ENCODE data around the gene PRKCZ. TPM values are rescaled to one million over a fixed set of nuclear protein-coding genes. Genes with fewer than 3 reads are reported as not detected.
A peak's percentile ranks its signal among the peaks of the same experiment; 100 is the strongest.

Gene PRKCZ
- total RNA-seq, 1 donor from 2014 or later, result 4.2 TPM

GRCh38 chr1:2202008-2202575, 151.9 kb downstream of the PRKCZ start:
- H3K9me3 ChIP-seq (ENCODE audit: control insufficient read depth in 3 of 3, low read length in 3 of 3), result no peaks in the 10 kb centered on the region
- no peaks in the 10 kb centered on the region for H3K27me3 ChIP-seq (ENCODE audit: control insufficient read depth in 3 of 3, insufficient read depth in 3 of 3, low read length in 3 of 3)
- peaks cover 31 to 44% (median 44%) of the 10 kb centered on the region in 3 donors for H3K4me1 ChIP-seq (ENCODE audit: control insufficient read depth in 3 of 3, insufficient read depth in 3 of 3, low read length in 3 of 3)
- no peak overlapping the region for H3K27ac ChIP-seq (ENCODE audit: low read depth, low read length)
- H3K4me3 ChIP-seq (ENCODE audit: low read length in 3 of 3), result no peak overlapping the region
- no peaks in the 10 kb centered on the region for H3K36me3 ChIP-seq (ENCODE audit: control insufficient read depth in 3 of 3, insufficient read depth in 3 of 3, low read length in 3 of 3)
- no peak overlapping the region for H3K9ac ChIP-seq (ENCODE audit: low read depth in 1 of 3, low read length in 3 of 3)

DNA sequence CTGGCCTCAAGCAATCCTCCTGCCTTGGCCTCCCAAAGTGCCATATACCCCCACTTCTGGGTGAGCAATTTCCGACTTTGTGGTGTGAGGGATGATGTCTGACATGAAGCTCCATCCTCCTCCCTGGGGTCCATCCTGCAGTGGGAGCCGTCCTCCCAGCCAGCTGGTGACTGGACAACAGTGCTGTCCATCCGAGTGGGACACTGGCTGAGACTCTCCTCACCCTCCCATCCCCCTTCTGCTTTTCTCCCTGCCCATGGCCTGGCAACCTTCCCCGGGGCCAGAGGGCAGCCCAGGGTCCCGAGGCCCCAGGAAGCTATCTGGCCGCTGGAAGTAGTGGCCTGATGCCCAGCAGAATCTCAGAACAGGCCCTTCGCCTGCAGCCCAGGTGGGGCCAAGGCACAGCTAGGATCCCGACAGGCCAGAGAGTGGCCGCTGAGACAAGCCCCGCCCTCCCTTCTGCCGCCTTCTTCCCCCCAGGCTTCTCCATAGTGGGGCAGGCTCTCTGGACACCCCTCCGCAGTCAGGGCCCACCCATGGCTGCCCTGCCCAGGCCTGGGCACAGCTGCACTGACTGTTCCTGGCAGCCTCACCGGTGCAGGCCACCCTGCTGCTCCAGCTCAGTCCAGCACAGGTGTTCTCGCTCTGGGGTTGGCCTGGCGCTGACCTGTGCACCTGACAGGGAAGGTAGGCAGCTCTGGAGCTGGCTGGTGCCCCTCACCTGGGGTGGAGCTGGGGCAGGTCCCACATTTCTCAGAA, 152.8 kb downstream of the PRKCZ start:
- H3K9ac ChIP-seq (ENCODE audit: low read depth in 1 of 3, low read length in 3 of 3), result no peak overlapping the region
- no peak overlapping the region for H3K4me3 ChIP-seq (ENCODE audit: low read length in 3 of 3)
- H3K4me1 ChIP-seq (ENCODE audit: control insufficient read depth in 3 of 3, insufficient read depth in 3 of 3, low read length in 3 of 3), result peaks cover 39 to 52% (median 50%) of the 10 kb centered on the region in 3 donors
- no peaks in the 10 kb centered on the region for H3K36me3 ChIP-seq (ENCODE audit: control insufficient read depth in 3 of 3, insufficient read depth in 3 of 3, low read length in 3 of 3)
- H3K27me3 ChIP-seq (ENCODE audit: control insufficient read depth in 3 of 3, insufficient read depth in 3 of 3, low read length in 3 of 3), result no peaks in the 10 kb centered on the region
- peak overlapping the region; percentile 81 for H3K27ac ChIP-seq (ENCODE audit: low read depth, low read length)
- no peaks in the 10 kb centered on the region for H3K9me3 ChIP-seq (ENCODE audit: control insufficient read depth in 3 of 3, low read length in 3 of 3)

DNA sequence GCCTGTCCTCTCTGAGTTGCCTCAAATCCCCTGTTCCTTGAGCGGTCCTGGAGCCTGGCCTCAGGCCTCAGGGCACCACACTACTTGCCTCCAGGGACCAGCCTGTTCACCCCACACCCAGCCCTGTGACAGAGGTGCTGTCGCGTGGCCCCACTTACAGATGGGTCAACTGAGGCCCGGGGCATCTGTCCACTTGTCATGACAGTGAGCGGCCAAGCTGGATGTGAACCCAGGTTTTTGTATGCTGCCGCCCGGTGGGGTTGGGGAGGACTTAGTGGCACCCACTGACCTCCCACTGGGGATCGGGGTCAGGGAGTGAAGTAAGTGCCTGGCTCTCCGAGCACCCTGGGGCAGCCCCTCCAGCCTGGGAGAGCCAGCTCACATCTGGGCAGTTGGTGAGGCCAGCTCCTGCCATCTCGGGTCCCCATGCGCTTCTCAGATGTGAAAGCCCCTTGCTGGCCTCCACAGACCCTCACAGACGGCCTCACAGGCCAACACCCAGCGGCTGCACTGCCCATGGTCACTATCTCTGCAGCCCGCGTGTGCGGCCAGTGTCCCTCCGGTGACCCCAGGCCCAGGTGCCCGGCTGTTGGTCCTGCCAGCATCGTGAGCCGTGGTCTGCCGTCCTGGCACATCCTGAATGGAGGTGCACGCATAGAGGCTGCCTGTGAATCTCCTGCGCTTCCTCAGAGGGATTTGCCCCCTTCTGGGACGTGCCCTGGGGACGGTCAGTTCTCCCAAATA, 153.6 kb downstream of the PRKCZ start:
- H3K27ac ChIP-seq (ENCODE audit: low read depth, low read length), result peak overlapping the region; percentile 81
- no peaks in the 10 kb centered on the region for H3K27me3 ChIP-seq (ENCODE audit: control insufficient read depth in 3 of 3, insufficient read depth in 3 of 3, low read length in 3 of 3)
- H3K36me3 ChIP-seq (ENCODE audit: control insufficient read depth in 3 of 3, insufficient read depth in 3 of 3, low read length in 3 of 3), result no peaks in the 10 kb centered on the region
- H3K4me1 ChIP-seq (ENCODE audit: control insufficient read depth in 3 of 3, insufficient read depth in 3 of 3, low read length in 3 of 3), result peaks cover 43 to 54% (median 50%) of the 10 kb centered on the region in 3 donors
- no peaks in the 10 kb centered on the region for H3K9me3 ChIP-seq (ENCODE audit: control insufficient read depth in 3 of 3, low read length in 3 of 3)
- H3K4me3 ChIP-seq (ENCODE audit: low read length in 3 of 3), result peak overlapping the region; percentile 71 to 79 (median 77)
- H3K9ac ChIP-seq (ENCODE audit: low read depth in 1 of 3, low read length in 3 of 3), result peak overlapping the region; percentile 66 to 81 (median 78)

DNA sequence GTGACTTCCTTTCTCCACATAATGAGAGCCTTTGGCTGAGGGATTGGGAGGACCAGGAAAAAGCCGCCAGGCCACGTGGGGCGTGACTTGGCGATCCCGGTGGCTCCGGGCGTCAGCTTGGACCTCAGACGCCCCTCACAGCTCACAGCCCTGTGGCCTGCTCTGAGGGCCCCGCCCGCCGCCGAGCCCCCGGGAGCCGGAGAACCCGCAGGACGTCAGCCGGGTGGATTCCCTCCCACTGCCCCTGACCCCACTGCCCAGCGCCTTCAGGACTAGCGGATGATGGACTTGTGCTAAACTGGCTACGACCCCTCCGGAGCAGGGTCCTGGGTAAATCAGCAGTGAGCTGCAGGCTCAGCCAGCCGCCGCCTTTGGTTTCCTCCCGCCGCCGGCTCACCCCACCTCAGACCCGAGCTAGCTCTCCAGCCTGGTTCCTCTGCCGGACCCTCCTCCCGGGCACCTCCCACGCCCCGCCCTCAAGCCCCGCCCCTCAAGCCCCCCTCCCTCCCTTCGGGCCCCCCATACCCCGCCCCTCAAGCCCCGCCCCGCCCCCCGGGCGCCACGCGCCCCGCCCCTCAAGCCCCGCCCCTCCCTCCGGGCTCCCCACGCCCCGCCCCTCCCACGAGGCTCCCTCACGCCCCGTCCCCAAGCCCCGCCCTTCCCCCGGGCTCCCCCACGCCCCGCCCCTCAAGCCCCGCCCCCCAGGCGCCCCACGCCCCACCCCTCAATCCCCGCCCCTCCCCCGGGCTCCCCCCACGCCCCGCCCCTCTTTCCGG, 154.4 kb downstream of the PRKCZ start:
- Histone ChIP-seq H3K36me3 (ENCODE audit: control insufficient read depth in 3 of 3, insufficient read depth in 3 of 3, low read length in 3 of 3) (no peaks in the 10 kb centered on the region), H3K4me1 (ENCODE audit: control insufficient read depth in 3 of 3, insufficient read depth in 3 of 3, low read length in 3 of 3) (peaks cover 44 to 55% (median 51%) of the 10 kb centered on the region in 3 donors), H3K27ac (ENCODE audit: low read depth, low read length) (peak overlapping the region; percentile 81), H3K9me3 (ENCODE audit: control insufficient read depth in 3 of 3, low read length in 3 of 3) (no peaks in the 10 kb centered on the region), H3K9ac (ENCODE audit: low read depth in 1 of 3, low read length in 3 of 3) (peak overlapping the region; percentile 66 to 81 (median 78)), H3K27me3 (ENCODE audit: control insufficient read depth in 3 of 3, insufficient read depth in 3 of 3, low read length in 3 of 3) (no peaks in the 10 kb centered on the region), H3K4me3 (ENCODE audit: low read length in 3 of 3) (peak overlapping the region; percentile 71 to 79 (median 77))

DNA sequence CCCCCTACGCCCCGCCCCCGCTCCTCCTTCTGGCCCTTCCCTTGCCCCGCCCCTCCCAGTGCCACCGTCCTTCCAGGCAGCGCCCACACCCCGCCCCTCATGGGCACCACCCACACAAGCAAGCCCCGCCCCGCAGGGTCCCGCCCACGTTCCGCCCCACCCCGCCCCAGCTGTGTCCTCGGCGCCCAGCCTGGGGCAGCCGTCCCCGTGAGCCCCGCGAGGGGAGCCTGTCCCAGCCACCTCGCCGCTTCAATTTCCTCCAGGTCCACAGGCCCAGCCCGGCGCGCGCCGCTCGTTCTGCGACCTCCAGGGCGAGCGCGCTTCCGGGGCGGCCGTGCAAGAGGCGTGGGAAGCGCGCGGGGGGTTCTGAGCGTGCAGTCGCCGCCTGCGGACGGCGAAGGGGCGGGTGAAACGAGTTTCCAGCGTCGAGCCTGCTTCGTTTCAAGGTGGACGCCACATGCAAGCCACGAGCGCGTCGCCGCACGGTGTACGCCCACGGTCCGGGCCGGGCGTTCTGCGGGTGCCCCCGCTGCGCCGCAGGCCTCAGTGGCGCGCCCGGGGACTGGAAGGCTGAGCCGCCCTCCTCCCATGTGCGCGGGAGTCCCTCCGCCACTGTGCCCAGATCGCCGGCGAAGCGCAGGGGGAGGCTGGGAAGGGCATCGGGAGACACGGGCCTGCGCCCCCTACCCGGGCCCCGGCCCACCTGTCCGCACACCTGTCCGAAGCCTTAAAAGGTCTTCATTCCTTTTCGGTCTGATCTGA, 155.2 kb downstream of the PRKCZ start:
- no peaks in the 10 kb centered on the region for H3K9me3 ChIP-seq (ENCODE audit: control insufficient read depth in 3 of 3, low read length in 3 of 3)
- H3K36me3 ChIP-seq (ENCODE audit: control insufficient read depth in 3 of 3, insufficient read depth in 3 of 3, low read length in 3 of 3), result no peaks in the 10 kb centered on the region
- H3K27me3 ChIP-seq (ENCODE audit: control insufficient read depth in 3 of 3, insufficient read depth in 3 of 3, low read length in 3 of 3), result no peaks in the 10 kb centered on the region
- H3K9ac ChIP-seq (ENCODE audit: low read depth in 1 of 3, low read length in 3 of 3), result peak overlapping the region in 2 of 3 donors; percentile 65 to 79
- peaks cover 47 to 56% (median 53%) of the 10 kb centered on the region in 3 donors for H3K4me1 ChIP-seq (ENCODE audit: control insufficient read depth in 3 of 3, insufficient read depth in 3 of 3, low read length in 3 of 3)
- H3K27ac ChIP-seq (ENCODE audit: low read depth, low read length), result peak overlapping the region; percentile 70
- H3K4me3 ChIP-seq (ENCODE audit: low read length in 3 of 3), result peak overlapping the region; percentile 38 to 73 (median 69)

DNA sequence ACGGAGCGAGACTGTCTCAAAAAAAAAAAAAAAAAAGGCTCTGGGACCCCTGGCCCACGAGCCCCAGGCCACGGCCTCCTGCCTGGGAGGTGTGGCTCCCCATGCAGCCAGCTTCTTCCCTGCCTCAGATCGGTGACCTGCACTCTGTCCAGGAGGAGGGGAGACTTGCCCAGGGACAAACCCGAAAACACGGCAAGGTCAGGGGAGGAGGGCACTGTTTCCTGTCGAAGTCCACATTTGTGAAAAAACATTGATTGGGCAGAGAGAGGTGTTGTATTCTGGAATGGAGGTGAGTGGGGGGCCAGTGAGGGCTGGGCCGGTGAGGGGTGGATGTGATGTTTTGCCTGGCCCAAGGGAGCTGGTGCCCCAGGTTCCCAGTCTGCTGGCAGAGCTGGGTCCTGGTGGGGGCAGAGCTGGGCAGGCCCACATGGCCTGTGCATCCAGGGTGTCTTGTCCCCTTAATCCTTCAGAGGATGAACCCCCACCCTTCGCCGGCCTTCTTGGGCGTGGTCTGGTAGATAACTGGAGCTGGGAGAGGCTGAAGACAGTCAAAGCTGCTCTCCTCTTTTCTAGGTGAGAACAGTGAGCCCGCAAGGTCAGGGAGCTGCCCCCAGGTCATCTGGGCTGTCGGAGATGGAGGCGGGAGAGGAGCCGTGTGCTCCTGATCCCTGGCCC, 156.7 kb downstream of the PRKCZ start:
- Histone ChIP-seq H3K4me1 (ENCODE audit: control insufficient read depth in 3 of 3, insufficient read depth in 3 of 3, low read length in 3 of 3) (peaks cover 47 to 53% (median 50%) of the 10 kb centered on the region in 3 donors), H3K9ac (ENCODE audit: low read depth in 1 of 3, low read length in 3 of 3) (peak overlapping the region; percentile 50 to 71 (median 51)), H3K9me3 (ENCODE audit: control insufficient read depth in 3 of 3, low read length in 3 of 3) (no peaks in the 10 kb centered on the region)

DNA sequence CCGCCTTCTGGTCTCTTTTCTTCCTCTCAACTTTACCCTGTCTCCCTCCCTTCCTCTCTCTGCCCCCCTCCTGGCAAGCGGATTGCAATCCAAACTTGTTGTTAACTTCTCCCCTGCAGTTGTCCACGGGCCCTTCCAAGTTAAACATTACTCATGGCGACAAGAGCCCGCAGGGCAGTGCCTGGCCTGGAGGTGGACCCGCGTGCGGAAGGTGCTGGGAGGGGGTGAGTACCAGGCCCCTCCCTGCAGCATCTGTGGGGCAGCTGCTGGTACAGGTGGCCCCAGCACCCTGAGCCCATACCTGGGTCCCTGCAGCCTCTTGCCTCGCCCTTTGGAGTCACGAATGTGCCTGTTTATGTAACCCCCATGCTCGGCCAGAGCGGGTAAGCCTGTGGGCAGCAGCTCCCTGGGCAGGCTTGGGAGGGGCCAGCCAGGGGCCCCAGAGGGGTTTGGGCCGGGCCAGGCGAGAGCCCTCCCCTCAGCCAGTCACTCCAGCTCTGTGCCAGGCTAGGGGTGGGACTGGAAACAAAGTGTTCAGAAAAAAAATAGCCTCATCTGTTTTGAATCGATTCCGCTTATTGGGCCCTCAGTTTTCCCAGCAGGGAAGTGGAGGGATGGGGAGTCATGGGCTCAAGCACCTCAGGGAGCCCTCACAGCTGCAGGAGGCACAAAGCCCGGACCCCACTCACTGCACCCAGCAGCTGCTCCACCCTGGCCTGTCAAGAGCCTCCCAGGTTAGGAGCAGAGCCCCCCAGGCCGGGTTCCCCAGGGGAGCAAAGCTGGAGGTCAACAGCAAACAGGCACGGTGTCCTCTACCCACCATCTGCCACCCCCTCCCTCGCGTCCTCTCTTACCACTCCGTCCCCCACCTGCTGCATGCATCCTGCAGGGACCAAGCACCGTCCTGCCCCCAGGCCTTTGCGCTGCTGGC, 158.4 kb downstream of the PRKCZ start:
- no peaks in the 10 kb centered on the region for H3K9me3 ChIP-seq (ENCODE audit: control insufficient read depth in 3 of 3, low read length in 3 of 3)
- peaks cover 60 to 64% (median 62%) of the 10 kb centered on the region in 3 donors for H3K4me1 ChIP-seq (ENCODE audit: control insufficient read depth in 3 of 3, insufficient read depth in 3 of 3, low read length in 3 of 3)
- no peak overlapping the region for H3K4me3 ChIP-seq (ENCODE audit: low read length in 3 of 3)
- no peaks in the 10 kb centered on the region for H3K27me3 ChIP-seq (ENCODE audit: control insufficient read depth in 3 of 3, insufficient read depth in 3 of 3, low read length in 3 of 3)
- peak overlapping the region; percentile 83 for H3K27ac ChIP-seq (ENCODE audit: low read depth, low read length)
- H3K9ac ChIP-seq (ENCODE audit: low read depth in 1 of 3, low read length in 3 of 3), result peak overlapping the region in 2 of 3 donors; percentile 10 to 33
- no peaks in the 10 kb centered on the region for H3K36me3 ChIP-seq (ENCODE audit: control insufficient read depth in 3 of 3, insufficient read depth in 3 of 3, low read length in 3 of 3)

More for the DNA sequence above, 156.7 kb downstream of the PRKCZ start:
- peak overlapping the region in 2 of 3 donors; percentile 45 to 51 for H3K4me3 ChIP-seq (ENCODE audit: low read length in 3 of 3)
- no peaks in the 10 kb centered on the region for H3K27me3 ChIP-seq (ENCODE audit: control insufficient read depth in 3 of 3, insufficient read depth in 3 of 3, low read length in 3 of 3)
- peak overlapping the region; percentile 83 for H3K27ac ChIP-seq (ENCODE audit: low read depth, low read length)
- H3K36me3 ChIP-seq (ENCODE audit: control insufficient read depth in 3 of 3, insufficient read depth in 3 of 3, low read length in 3 of 3), result no peaks in the 10 kb centered on the region

DNA sequence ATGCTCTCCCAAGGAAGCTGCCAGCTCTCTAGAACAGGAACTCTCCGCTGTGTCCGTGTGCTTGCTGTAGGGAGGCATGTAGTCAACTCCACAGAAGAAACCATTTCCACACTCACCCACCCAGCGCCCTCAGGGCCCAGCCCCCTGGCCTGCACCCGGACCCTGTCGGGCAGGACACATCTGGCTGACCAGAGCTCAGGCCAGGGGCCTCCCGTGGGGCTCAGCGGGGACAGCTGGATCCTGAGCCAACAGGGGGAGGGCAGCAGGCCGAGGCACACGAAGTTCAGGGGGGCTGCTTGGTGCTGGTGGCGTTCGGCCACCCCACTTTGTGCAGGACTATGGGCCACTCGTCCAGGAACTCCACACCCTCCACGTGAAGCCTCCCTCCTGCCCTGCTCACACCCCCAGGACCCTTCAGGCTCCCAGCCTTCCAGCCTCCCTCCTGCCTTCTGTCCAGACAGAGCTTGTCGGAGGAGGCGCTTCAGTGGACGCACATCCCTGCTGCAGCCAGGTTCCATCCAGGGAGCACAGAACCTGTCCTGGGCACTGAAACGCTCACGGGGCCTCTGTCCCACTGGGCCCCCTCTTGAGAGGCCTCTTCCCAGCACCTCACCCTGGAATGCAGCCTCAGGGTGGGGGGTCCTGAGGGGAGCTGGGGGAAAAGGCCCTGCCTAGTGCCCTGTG, 159.3 kb downstream of the PRKCZ start:
- H3K4me1 ChIP-seq (ENCODE audit: control insufficient read depth in 3 of 3, insufficient read depth in 3 of 3, low read length in 3 of 3), result peaks cover 60 to 64% (median 61%) of the 10 kb centered on the region in 3 donors
- peak overlapping the region in 1 of 3 donors; percentile 14 for H3K9ac ChIP-seq (ENCODE audit: low read depth in 1 of 3, low read length in 3 of 3)
- no peaks in the 10 kb centered on the region for H3K36me3 ChIP-seq (ENCODE audit: control insufficient read depth in 3 of 3, insufficient read depth in 3 of 3, low read length in 3 of 3)

More for the DNA sequence above, 159.3 kb downstream of the PRKCZ start:
- Histone ChIP-seq H3K9me3 (ENCODE audit: control insufficient read depth in 3 of 3, low read length in 3 of 3) (no peaks in the 10 kb centered on the region), H3K27me3 (ENCODE audit: control insufficient read depth in 3 of 3, insufficient read depth in 3 of 3, low read length in 3 of 3) (no peaks in the 10 kb centered on the region), H3K27ac (ENCODE audit: low read depth, low read length) (peak overlapping the region; percentile 47), H3K4me3 (ENCODE audit: low read length in 3 of 3) (no peak overlapping the region)

Data from skeletal muscle tissue (tissue), 4 donors.